Activated T-cell treated with anti-CD3 and anti-CD28 coated beads, Interleukin-2, amount 50 U/mL, for 72 hours (primary cell): ENCODE data around the gene MRPL27. TPM values are rescaled to one million over a fixed set of nuclear protein-coding genes. Genes with fewer than 3 reads are reported as not detected.
A peak's percentile ranks its signal among the peaks of the same experiment; 100 is the strongest.
"Not testable (repeated sequence)": the region's sequence is repeated elsewhere in the genome, so short reads cannot be mapped to it uniquely, and the experiment has no call there.

ENCODE experiments used
- ATAC-seq, 2 donors: fragments of 150-1000 bp; cut with Tn5 transposase; replicated peaks in 1 of 2; 2 replicates each; pipeline ENCODE4 v1.10.0; 2021; ENCODE audit warnings: moderate library complexity in 2 of 2, mild to moderate bottlenecking in 1 of 2
- DNase-seq, 2 donors: peaks; one replicate each; pipeline ENCODE4 v3.0.0; 2021 to 2022; ENCODE audit warnings: mixed read lengths in 1 of 2
- H3K27ac Mint-ChIP-seq: one replicate; pipeline ENCODE4 v1.8.0; 2022; ENCODE audit warnings: mild to moderate bottlenecking, moderate library complexity, mixed read lengths
- H3K27me3 Mint-ChIP-seq: one replicate; pipeline ENCODE4 v1.8.0; 2022; ENCODE audit warnings: low read depth, mixed read lengths
- H3K36me3 Mint-ChIP-seq, 2 donors: one replicate each; pipeline ENCODE4 v1.8.0; 2022; ENCODE audit warnings: mixed read lengths in 2 of 2, mild to moderate bottlenecking in 1 of 2; ENCODE audit not compliant: insufficient read depth in 2 of 2
- H3K4me1 Mint-ChIP-seq: one replicate; pipeline ENCODE4 v1.8.0; 2022; ENCODE audit warnings: low read depth, mixed read lengths
- H3K4me3 Mint-ChIP-seq, 2 donors: one replicate each; pipeline ENCODE4 v1.8.0; 2022; ENCODE audit warnings: mild to moderate bottlenecking in 2 of 2, mixed read lengths in 2 of 2, moderate library complexity in 2 of 2
- H3K9me3 Mint-ChIP-seq, 2 donors: one replicate each; pipeline ENCODE4 v1.8.0; 2022; ENCODE audit warnings: mixed read lengths in 2 of 2
- total RNA-seq, 2 donors: library from RNA; stranded (reverse); gene quantifications; one replicate each; pipeline ENCODE4 v1.2.3, GENCODE V29; 2022

The MRPL27 gene
- total RNA-seq, 2 donors from 2014 or later = 44.6 to 45.9 TPM

DNA sequence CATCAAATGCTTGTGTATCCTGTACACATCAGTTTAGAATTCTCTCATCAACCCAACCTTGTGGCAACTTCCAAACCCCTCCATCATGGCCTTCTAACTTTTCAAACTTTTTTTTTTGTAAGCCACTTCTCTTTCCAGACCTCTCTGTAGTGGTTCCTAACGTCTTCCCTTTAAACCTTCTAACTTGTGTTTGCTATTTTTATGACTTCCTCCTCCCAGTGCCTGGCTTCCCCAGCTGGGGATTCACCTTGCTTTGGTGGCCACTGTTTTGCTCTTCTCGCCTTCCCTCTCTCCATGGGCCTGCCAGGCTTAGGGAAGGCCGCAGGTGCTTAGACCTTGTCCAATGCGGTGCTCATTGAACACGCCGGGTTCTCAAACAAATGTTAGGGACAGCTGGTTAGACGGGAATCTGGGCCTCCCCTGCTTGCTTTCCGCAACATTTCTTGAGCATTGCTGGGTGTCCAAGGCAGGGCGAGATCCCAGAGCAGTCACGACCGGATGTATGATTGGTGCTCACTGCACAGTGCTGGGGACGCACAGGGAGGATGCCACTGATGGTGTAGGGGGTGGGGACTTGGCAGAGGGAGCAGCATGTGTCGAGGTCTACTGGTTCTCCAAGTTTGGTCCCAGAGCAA lies 28.1 kb downstream of the MRPL27 start:
- no peaks in the 10 kb centered on the region for H3K9me3 Mint-ChIP-seq
- H3K4me3 Mint-ChIP-seq = peak overlapping the region; percentile 83 to 84
- DNase-seq (no peak), ATAC-seq (no peak)
- peaks cover 37% of the 10 kb centered on the region for H3K4me1 Mint-ChIP-seq
- H3K36me3 Mint-ChIP-seq = peaks cover 0 to 1% of the 10 kb centered on the region in 2 donors
- H3K27me3 Mint-ChIP-seq = no peaks in the 10 kb centered on the region
- H3K27ac Mint-ChIP-seq = no peak overlapping the region

DNA sequence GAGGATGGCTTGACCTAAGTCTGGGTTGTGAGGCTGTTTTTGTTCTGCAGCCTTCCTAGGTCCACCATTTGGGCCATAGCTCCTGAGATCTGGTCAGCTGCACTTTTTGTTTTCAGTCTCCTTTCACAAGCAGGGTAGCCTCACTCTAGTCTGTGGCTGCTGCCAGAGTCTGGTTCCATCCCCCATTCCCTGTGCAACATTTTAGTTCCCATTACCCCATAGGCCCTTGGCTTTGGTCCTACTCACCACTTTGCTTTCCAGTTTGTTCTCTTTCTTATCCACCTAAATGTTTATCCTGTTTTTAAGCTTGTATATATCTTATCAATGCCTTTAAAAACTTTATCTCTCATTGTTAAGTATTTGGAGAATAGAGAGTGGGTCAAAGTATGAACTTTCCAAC lies 33.6 kb downstream of the MRPL27 start:
- no peak for DNase-seq
- Mint-ChIP-seq H3K27ac (no peak overlapping the region), H3K9me3 (peaks cover 5 to 8% of the 10 kb centered on the region in 2 donors), H3K4me1 (peaks cover 9% of the 10 kb centered on the region), H3K36me3 (peaks cover 6 to 8% of the 10 kb centered on the region in 2 donors), H3K27me3 (no peaks in the 10 kb centered on the region), H3K4me3 (no peak overlapping the region)
- no peak for ATAC-seq

GRCh38 chr17:50338645-50339044 lies 34.3 kb downstream of the MRPL27 start:
- Mint-ChIP-seq H3K27me3 (peaks cover 5% of the 10 kb centered on the region), H3K4me1 (peaks cover 15% of the 10 kb centered on the region), H3K27ac (no peak overlapping the region), H3K4me3 (no peak overlapping the region), H3K36me3 (peaks cover 6 to 8% of the 10 kb centered on the region in 2 donors), H3K9me3 (peaks cover 5 to 8% of the 10 kb centered on the region in 2 donors)
- DNase-seq (no peak), ATAC-seq (no peak)

- DNase-seq = no peak
- H3K9me3 Mint-ChIP-seq = peaks cover 5 to 8% of the 10 kb centered on the region in 2 donors
- no peak overlapping the region for H3K27ac Mint-ChIP-seq
- peaks cover 20% of the 10 kb centered on the region for H3K4me1 Mint-ChIP-seq
- H3K4me3 Mint-ChIP-seq = no peak overlapping the region
- H3K27me3 Mint-ChIP-seq = peaks cover 7% of the 10 kb centered on the region
- H3K36me3 Mint-ChIP-seq = peaks cover 6 to 8% of the 10 kb centered on the region in 2 donors
- peak; percentile 71 to 94 for ATAC-seq
Measured at GRCh38 chr17:50337956-50338355, 35.0 kb downstream of the MRPL27 start.

- Mint-ChIP-seq H3K4me1 (peaks cover 43% of the 10 kb centered on the region), H3K27ac (peak overlapping the region; percentile 84), H3K4me3 (peak overlapping the region; percentile 3 to 27)
- not testable (repeated sequence) for H3K27me3 Mint-ChIP-seq, ATAC-seq, H3K36me3 Mint-ChIP-seq, H3K9me3 Mint-ChIP-seq, DNase-seq
Measured at GRCh38 chr17:50333291-50334057, 39.5 kb downstream of the MRPL27 start.

DNA sequence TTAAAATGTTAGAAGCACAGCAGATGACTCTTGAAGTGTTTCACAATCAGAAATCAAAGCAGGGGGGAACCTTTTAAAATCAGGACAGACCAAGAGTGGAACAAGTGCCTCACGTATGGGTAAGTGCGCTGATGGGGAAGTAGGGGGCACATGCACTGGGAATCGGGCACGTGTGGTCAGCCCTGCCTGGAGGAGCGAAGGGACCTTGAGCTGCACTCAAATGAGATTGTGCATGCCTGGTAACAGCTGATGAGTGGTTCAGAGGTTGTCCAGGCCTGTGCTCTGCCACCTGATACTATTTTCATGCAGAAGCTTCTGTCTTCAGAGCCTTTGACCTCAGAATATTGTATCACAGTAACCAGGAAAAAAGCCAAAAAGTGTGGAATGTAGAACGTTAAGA lies 40.8 kb downstream of the MRPL27 start:
- Mint-ChIP-seq H3K4me3 (peak overlapping the region; percentile 42 to 50), H3K4me1 (peaks cover 36% of the 10 kb centered on the region), H3K9me3 (no peaks in the 10 kb centered on the region), H3K36me3 (no peaks in the 10 kb centered on the region), H3K27me3 (peaks cover 7% of the 10 kb centered on the region), H3K27ac (peak overlapping the region; percentile 59)
- no peak for ATAC-seq
- DNase-seq = no peak

DNA sequence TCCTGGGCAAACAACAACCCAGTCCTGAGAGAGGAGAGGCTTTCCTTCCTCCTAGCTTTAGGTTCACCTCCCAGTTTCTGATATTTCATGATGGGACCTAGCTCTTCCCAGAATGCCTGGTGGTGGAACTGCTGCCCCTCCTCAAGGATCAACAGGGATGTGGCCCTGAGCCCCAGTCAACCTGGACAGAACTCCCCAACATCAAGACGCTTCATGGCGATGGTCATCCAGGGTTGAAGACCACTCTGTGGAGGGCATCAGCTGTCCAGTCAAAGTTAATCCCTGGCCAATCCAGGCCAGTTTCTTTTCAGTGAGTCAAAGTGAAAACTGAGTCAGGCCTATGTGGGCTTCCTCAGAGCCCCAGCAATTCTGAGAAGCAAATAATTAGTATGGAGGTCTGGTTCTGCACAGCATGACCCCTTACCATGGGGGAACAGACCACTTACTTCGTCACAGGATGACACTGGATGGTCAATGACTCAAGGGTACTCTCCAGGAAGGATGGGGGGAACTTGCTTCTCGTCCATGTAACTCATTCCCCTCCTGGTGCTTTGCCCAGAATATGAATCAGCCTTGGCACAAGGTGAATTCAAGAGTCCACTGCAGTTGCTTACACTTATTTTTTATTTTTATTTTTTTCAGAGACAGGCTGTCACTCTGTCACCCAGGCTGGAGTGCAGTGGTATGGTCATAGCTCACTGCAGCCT lies 41.7 kb downstream of the MRPL27 start:
- no peaks in the 10 kb centered on the region for H3K36me3 Mint-ChIP-seq

DNA sequence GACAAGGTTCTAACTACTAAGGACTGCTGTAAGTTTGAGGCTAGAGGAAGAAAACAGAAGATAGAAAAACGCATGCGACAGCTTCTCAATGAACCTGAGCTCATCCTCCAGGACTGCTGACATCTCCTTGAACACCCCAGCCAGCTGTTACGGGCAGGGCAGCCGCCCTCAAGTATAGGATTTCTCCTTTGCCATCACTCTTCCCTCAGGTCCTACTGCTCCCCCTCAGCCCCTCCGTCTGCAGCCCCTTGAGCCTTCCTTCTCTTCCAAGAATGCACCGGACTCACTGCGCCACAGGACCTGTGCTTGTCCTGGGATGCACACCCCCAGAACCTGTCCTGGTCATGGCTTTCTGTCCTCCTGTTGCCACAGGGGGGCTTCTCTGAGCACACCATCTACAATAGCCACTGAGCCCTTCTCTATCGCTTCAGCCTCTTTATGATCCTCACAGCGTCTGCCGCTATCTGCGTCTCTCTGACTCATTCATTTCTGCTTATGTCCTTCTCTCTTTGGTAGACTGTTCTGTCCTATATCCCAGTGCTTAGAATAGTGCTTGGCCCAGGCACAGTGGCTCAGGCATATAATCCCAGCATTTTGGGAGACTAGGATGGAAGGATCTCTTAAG lies 42.7 kb downstream of the MRPL27 start:
- Mint-ChIP-seq H3K4me1 (peaks cover 43% of the 10 kb centered on the region), H3K9me3 (no peaks in the 10 kb centered on the region), H3K4me3 (no peak overlapping the region), H3K36me3 (no peaks in the 10 kb centered on the region), H3K27me3 (peaks cover 7% of the 10 kb centered on the region), H3K27ac (peak overlapping the region; percentile 1)
- ATAC-seq (no peak), DNase-seq (no peak)

More for the DNA sequence above, 41.7 kb downstream of the MRPL27 start:
- Mint-ChIP-seq H3K27ac (peak overlapping the region; percentile 73), H3K4me1 (peaks cover 43% of the 10 kb centered on the region), H3K4me3 (peak overlapping the region in 1 of 2 donors; percentile 42), H3K9me3 (no peaks in the 10 kb centered on the region), H3K27me3 (peaks cover 7% of the 10 kb centered on the region)
- ATAC-seq (peak; percentile 88), DNase-seq (peak; percentile 57 to 70)

DNA sequence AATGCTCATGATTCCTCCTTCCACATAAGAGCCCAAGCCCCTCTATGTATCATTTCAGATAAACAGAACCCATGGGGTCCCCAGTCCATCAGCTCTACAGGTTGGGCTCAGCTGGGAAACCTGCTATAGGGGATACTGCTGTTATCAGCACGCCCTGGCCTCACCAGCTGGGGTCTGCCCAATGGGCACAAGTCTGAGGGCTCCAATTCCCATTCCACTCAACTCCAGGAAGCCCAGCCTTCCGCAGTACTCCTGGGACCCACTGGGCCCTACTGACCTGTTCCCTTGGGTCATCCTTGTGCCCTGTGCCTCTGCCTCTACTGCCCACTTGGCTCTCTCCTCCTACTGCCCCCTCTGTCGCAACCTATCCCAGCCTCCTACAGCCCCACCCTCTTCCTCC lies 43.3 kb downstream of the MRPL27 start:
- Mint-ChIP-seq H3K9me3 (no peaks in the 10 kb centered on the region), H3K4me1 (peaks cover 43% of the 10 kb centered on the region), H3K27ac (peak overlapping the region; percentile 30), H3K27me3 (peaks cover 7% of the 10 kb centered on the region), H3K4me3 (no peak overlapping the region), H3K36me3 (no peaks in the 10 kb centered on the region)
- no peak for DNase-seq
- no peak for ATAC-seq

DNA sequence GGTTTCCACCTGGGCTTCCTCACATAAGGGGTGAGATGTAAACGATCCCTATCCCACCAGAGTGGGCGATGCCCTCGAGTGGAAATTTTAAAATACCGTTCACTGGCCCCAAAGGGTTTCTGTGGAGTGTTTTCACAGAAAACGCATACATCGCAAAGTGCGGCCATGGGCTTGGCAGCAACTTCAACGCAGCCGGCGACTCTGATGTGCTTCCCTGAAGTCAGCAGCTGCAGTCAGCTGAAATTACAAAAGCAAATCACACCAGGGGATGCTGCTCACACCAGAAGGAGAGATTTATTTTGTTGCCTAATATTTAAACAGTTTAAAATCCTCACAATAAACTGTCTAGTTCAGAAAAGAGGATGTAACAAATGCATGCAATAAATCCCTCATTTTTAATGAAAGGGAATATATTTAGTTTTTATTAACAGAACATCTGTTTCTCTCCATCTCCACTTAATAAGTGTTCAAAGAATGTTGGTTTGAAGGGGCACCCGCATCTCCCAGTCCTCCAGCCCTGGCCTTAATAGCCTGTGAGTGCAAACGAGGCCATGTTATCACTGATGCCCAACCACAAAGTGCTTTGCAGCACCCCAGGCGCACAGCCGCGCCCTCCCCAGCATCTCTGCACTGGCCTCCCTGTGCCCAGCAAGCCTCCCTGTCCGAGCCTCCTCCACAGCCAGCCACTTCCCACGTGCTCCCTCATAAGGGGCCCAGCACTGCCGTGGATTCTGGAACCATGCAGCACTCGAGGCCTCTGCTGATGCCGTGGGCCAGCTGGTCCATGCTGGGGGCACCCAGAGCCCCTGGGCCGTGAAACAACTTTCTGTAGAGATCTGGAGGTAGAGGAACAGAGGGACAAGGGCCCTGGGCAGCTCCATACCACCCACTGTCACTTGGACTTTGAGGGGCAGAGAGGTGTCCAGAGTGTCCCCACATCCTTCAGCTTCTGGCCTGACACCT lies 44.3 kb downstream of the MRPL27 start:
- peaks cover 37% of the 10 kb centered on the region for H3K4me1 Mint-ChIP-seq
- no peak for ATAC-seq
- no peak overlapping the region for H3K27ac Mint-ChIP-seq

GRCh38 chr17:50326831-50327364 lies 46.1 kb downstream of the MRPL27 start:
- Mint-ChIP-seq H3K4me1 (peaks cover 21% of the 10 kb centered on the region), H3K27ac (peak overlapping the region; percentile 80), H3K36me3 (no peaks in the 10 kb centered on the region), H3K9me3 (no peaks in the 10 kb centered on the region), H3K4me3 (peak overlapping the region; percentile 29 to 48), H3K27me3 (no peaks in the 10 kb centered on the region)
- DNase-seq = peak; percentile 22 to 36
- ATAC-seq = peak; percentile 46 to 59

More for the DNA sequence above, 44.3 kb downstream of the MRPL27 start:
- H3K36me3 Mint-ChIP-seq = no peaks in the 10 kb centered on the region
- peaks cover 3% of the 10 kb centered on the region for H3K27me3 Mint-ChIP-seq
- no peak overlapping the region for H3K4me3 Mint-ChIP-seq
- no peaks in the 10 kb centered on the region for H3K9me3 Mint-ChIP-seq
- no peak for DNase-seq

DNA sequence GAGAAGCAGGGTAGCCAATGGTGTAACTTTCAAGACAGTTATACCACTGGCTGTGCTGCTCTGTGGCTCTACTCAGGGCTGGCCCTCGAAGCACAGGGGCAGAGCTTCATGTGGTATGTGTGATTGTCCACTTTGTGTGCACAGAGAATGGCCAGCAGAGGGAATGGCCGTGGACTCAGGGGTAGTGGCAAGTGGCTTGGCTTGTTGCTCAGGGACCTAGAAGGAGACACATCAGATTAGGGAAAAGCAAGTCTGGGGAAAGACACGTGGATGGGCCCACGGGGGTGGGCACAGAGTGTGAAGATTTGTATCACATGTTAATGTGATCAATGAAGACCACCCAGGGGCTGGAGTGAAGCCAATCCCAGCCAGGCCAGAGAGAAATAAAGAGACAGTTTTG lies 47.1 kb downstream of the MRPL27 start:
- Mint-ChIP-seq H3K36me3 (no peaks in the 10 kb centered on the region), H3K27ac (peak overlapping the region; percentile 48), H3K9me3 (no peaks in the 10 kb centered on the region), H3K27me3 (no peaks in the 10 kb centered on the region), H3K4me3 (no peak overlapping the region), H3K4me1 (peaks cover 12% of the 10 kb centered on the region)
- DNase-seq (no peak), ATAC-seq (no peak)
